ENCODE results near the gene AIRE. TPM values are rescaled to one million over a fixed set of nuclear protein-coding genes. Genes with fewer than 3 reads are reported as not detected.

Gene AIRE
- total RNA-seq, 2 experiments from 2014 or later: 0.11 to 0.16 TPM

- H3K4me3 Mint-ChIP-seq: peak overlapping the region; percentile 88
- peak; percentile 61 to 89 (median 71) for DNase-seq
- Histone ChIP-seq H3K36me3 (ENCODE audit: insufficient read depth, low read length) (peaks cover 5% of the 10 kb centered on the region), H3K27me3 (ENCODE audit: control insufficient read depth in 1 of 2, insufficient read depth in 2 of 2, low read length in 2 of 2) (no peaks in the 10 kb centered on the region), H3K4me3 (ENCODE audit: low read length) (no peak overlapping the region), H3K27ac (ENCODE audit: low read depth in 1 of 2, low read length in 2 of 2) (no peak overlapping the region), H3K4me1 (ENCODE audit: insufficient read depth, low read length) (peaks cover 82% of the 10 kb centered on the region), H3K9me3 (ENCODE audit: control insufficient read depth in 1 of 2, insufficient read depth in 1 of 2, low read length in 2 of 2) (peaks cover 0 to 7% of the 10 kb centered on the region in 2 experiments)
- no peaks in the 10 kb centered on the region for H3K9me3 Mint-ChIP-seq
- CTCF ChIA-PET: interaction anchor here (0.8 to 1.2 kb wide), 2 partner anchors 30 to 40 kb away, joined by 3 to 5 read pairs; no protein-coding TSS in a partner anchor
- peaks cover 41% of the 10 kb centered on the region for H3K4me1 Mint-ChIP-seq (ENCODE audit: low read depth)
- intact Hi-C loops (cut with DNase I, micrococcal nuclease): no loop called here
- peak; percentile 68 for TF ChIP-seq CTCF (IDR thresholded peaks at IDR 0.05)
- POLR2A ChIA-PET: interaction anchor here (0.7 to 1.4 kb wide), 2 partner anchors 10 to 208 kb away, joined by 3 to 4 read pairs; no protein-coding TSS in a partner anchor
- H3K27me3 Mint-ChIP-seq: no peaks in the 10 kb centered on the region
- peak overlapping the region; percentile 97 for H3K27ac Mint-ChIP-seq
- no peaks in the 10 kb centered on the region for H3K36me3 Mint-ChIP-seq (ENCODE audit: low read depth)
- ATAC-seq (ENCODE audit: poor library complexity): peak; percentile 51
These were observed 12.0 kb downstream of the AIRE start for GRCh38 chr21:44297525-44298290.

- no peak overlapping the region for H3K27ac ChIP-seq (ENCODE audit: low read depth in 1 of 2, low read length in 2 of 2)
- H3K4me1 ChIP-seq (ENCODE audit: insufficient read depth, low read length): peaks cover 82% of the 10 kb centered on the region
- POLR2A ChIA-PET: interaction anchor here (1.4 kb wide), 1 partner anchor 209 kb away, joined by 3 read pairs; no protein-coding TSS in a partner anchor
- CTCF ChIA-PET: interaction anchor here (0.8 to 1.2 kb wide), 2 partner anchors 30 to 39 kb away, joined by 3 to 5 read pairs; no protein-coding TSS in a partner anchor
- peak overlapping the region; percentile 97 for H3K27ac Mint-ChIP-seq
- DNase-seq: peak in 2 of 14 experiments; percentile 48 to 53
- ATAC-seq (ENCODE audit: poor library complexity): peak; percentile 22
- H3K4me3 ChIP-seq (ENCODE audit: low read length): no peak overlapping the region
- H3K9me3 ChIP-seq (ENCODE audit: control insufficient read depth in 1 of 2, insufficient read depth in 1 of 2, low read length in 2 of 2): peaks cover 0 to 6% of the 10 kb centered on the region in 2 experiments
- H3K27me3 ChIP-seq (ENCODE audit: control insufficient read depth in 1 of 2, insufficient read depth in 2 of 2, low read length in 2 of 2): no peaks in the 10 kb centered on the region
- no peaks in the 10 kb centered on the region for H3K9me3 Mint-ChIP-seq
- no peaks in the 10 kb centered on the region for H3K36me3 Mint-ChIP-seq (ENCODE audit: low read depth)
- peaks cover 47% of the 10 kb centered on the region for H3K4me1 Mint-ChIP-seq (ENCODE audit: low read depth)
- intact Hi-C loops (cut with DNase I, micrococcal nuclease): no loop called here
- H3K36me3 ChIP-seq (ENCODE audit: insufficient read depth, low read length): peaks cover 5% of the 10 kb centered on the region
- no peak for TF ChIP-seq CTCF (IDR thresholded peaks at IDR 0.05)
- H3K27me3 Mint-ChIP-seq: no peaks in the 10 kb centered on the region
- peak overlapping the region; percentile 88 for H3K4me3 Mint-ChIP-seq
These were observed 12.6 kb downstream of the AIRE start for GRCh38 chr21:44298301-44298700.

- Mint-ChIP-seq H3K4me1 (ENCODE audit: low read depth) (peaks cover 49% of the 10 kb centered on the region), H3K27ac (peak overlapping the region; percentile 97), H3K4me3 (peak overlapping the region; percentile 95), H3K36me3 (ENCODE audit: low read depth) (no peaks in the 10 kb centered on the region), H3K27me3 (no peaks in the 10 kb centered on the region), H3K9me3 (no peaks in the 10 kb centered on the region)
- no peak for ATAC-seq (ENCODE audit: poor library complexity)
- peaks cover 6% of the 10 kb centered on the region for H3K36me3 ChIP-seq (ENCODE audit: insufficient read depth, low read length)
- no peaks in the 10 kb centered on the region for H3K9me3 ChIP-seq (ENCODE audit: control insufficient read depth in 1 of 2, insufficient read depth in 1 of 2, low read length in 2 of 2)
- CTCF ChIA-PET: no interaction called here
- H3K4me3 ChIP-seq (ENCODE audit: low read length): peak overlapping the region; percentile 69
- H3K27me3 ChIP-seq (ENCODE audit: control insufficient read depth in 1 of 2, insufficient read depth in 2 of 2, low read length in 2 of 2): no peaks in the 10 kb centered on the region
- H3K4me1 ChIP-seq (ENCODE audit: insufficient read depth, low read length): peaks cover 83% of the 10 kb centered on the region
- intact Hi-C loops (cut with DNase I, micrococcal nuclease): no loop called here
- TF ChIP-seq CTCF (IDR thresholded peaks at IDR 0.05): no peak
- DNase-seq: peak in 2 of 14 experiments; percentile 52 to 63
- POLR2A ChIA-PET: interaction anchor here (0.7 kb wide), 1 partner anchor 410 kb away, joined by 3 read pairs; no protein-coding TSS in a partner anchor
- peak overlapping the region; percentile 52 to 67 for H3K27ac ChIP-seq (ENCODE audit: low read depth in 1 of 2, low read length in 2 of 2)
These were observed 13.4 kb downstream of the AIRE start for GRCh38 chr21:44299085-44299457.

Data from CD4-positive, alpha-beta T cell (primary cell).